B cell (primary cell): ENCODE results near the gene PLA2G4E. TPM values are rescaled to one million over a fixed set of nuclear protein-coding genes. Genes with fewer than 3 reads are reported as not detected.

Source experiments
- ATAC-seq: fragments of 200-7000 bp; cut with Tn5 transposase; one replicate; pipeline ENCODE4 v1.10.0; 2021; ENCODE audit warnings: low read depth, mild to moderate bottlenecking, moderate number of reproducible peaks, moderate library complexity
- CTCF ChIA-PET: fragments of 350-600 bp; sonication (Branson Sonifier 250); formaldehyde crosslinking; loops from one replicate; lab custom pipeline; 2021; ENCODE audit warnings: antibody characterized with exemption, inconsistent platforms; lab: Charles Lee
- POLR2A ChIA-PET: fragments of 350-600 bp; sonication (Branson Sonifier 250); formaldehyde crosslinking; loops from one replicate; lab custom pipeline; 2021; ENCODE audit warnings: antibody characterized with exemption; lab: Charles Lee
- DNase-seq: peaks from one replicate; pipeline ENCODE4 v3.0.0; 2013
- H2AFZ ChIP-seq: 2 replicates; pipeline ENCODE4 v1.6.1; 2012; ENCODE audit warnings: mild to moderate bottlenecking, low read depth, low read length; ENCODE audit not compliant: insufficient read depth, poor library complexity, severe bottlenecking
- H3K27ac ChIP-seq, 2 donors: 1 replicate in 1 of 2; 2 replicates in 1 of 2; pipeline ENCODE4 v1.5.1; 2012 to 2013; ENCODE audit warnings: low read length in 2 of 2, mild to moderate bottlenecking in 2 of 2, moderate library complexity in 1 of 2
- H3K27me3 ChIP-seq, 4 experiments: fragments of 200-600 bp in 1 of 4; sonication (generic) in 1 of 4; replicated peaks in 1 of 4; 1 replicate in 2 of 4; 2 replicates in 2 of 4; pipeline versions ENCODE4 v1.6.1 to v1.7.0; 2013 to 2016; ENCODE audit warnings: low read length in 3 of 4, mild to moderate bottlenecking in 2 of 4, mixed read lengths in 1 of 4, moderate library complexity in 1 of 4; ENCODE audit not compliant: insufficient read depth in 4 of 4, control insufficient read depth in 3 of 4; ENCODE audit errors: control extremely low read depth in 1 of 4
- H3K36me3 ChIP-seq, 2 experiments: replicated peaks in 1 of 2; 1 replicate in 1 of 2; 2 replicates in 1 of 2; pipeline versions ENCODE4 v1.6.1 to v1.7.1; 2013; ENCODE audit warnings: low read length in 1 of 2; ENCODE audit not compliant: insufficient read depth in 2 of 2, control insufficient read depth in 1 of 2; ENCODE audit errors: control extremely low read depth in 1 of 2, extremely low read depth in 1 of 2
- H3K4me1 ChIP-seq, 2 donors: fragments of 200-600 bp in 1 of 2; sonication (generic) in 1 of 2; 1 replicate in 1 of 2; 2 replicates in 1 of 2; pipeline versions ENCODE4 v1.5.1 to v1.6.1; 2013 to 2017; ENCODE audit warnings: low read length in 2 of 2; ENCODE audit not compliant: control insufficient read depth in 2 of 2, insufficient read depth in 2 of 2
- H3K4me2 ChIP-seq: replicated peaks from 2 replicates; pipeline ENCODE3; 2012; ENCODE audit warnings: mild to moderate bottlenecking, low read depth, low read length; ENCODE audit not compliant: poor library complexity, severe bottlenecking
- H3K4me3 ChIP-seq, 5 experiments: fragments of 200-600 bp in 1 of 5; sonication (generic) in 1 of 5; 1 replicate in 3 of 5; 2 replicates in 2 of 5; pipeline versions ENCODE4 v1.5.1 to v1.7.0; 2011 to 2016; ENCODE audit warnings: low read length in 4 of 5, mild to moderate bottlenecking in 4 of 5, low read depth in 2 of 5, control low read depth in 1 of 5, moderate library complexity in 1 of 5; ENCODE audit not compliant: insufficient read depth in 1 of 5; ENCODE audit errors: control extremely low read depth in 1 of 5, extremely low read depth in 1 of 5
- H3K79me2 ChIP-seq: fragments of 200-600 bp; sonication (generic); one replicate; pipeline ENCODE4 v1.6.0; 2016; ENCODE audit warnings: low read length; ENCODE audit not compliant: control insufficient read depth, insufficient read depth
- H3K9ac ChIP-seq: fragments of 200-600 bp; sonication (generic); 2 replicates; pipeline ENCODE4 v1.6.1; 2017; ENCODE audit warnings: mild to moderate bottlenecking, low read length, moderate library complexity
- H3K9me3 ChIP-seq, 3 donors: one replicate each; pipeline versions ENCODE4 v1.6.1 to v1.7.1; 2013; ENCODE audit warnings: low read length in 2 of 3; ENCODE audit not compliant: control insufficient read depth in 2 of 3, insufficient read depth in 1 of 3; ENCODE audit errors: control extremely low read depth in 1 of 3
- H4K20me1 ChIP-seq: 2 replicates; pipeline ENCODE4 v1.6.0; 2012; ENCODE audit warnings: mild to moderate bottlenecking, low read length; ENCODE audit not compliant: insufficient read depth, control insufficient read depth, poor library complexity, severe bottlenecking
- H3K27ac Mint-ChIP-seq: one replicate; pipeline ENCODE4 v1.8.0; 2021; ENCODE audit warnings: mixed read lengths
- H3K27me3 Mint-ChIP-seq: one replicate; pipeline ENCODE4 v1.8.0; 2021; ENCODE audit warnings: mixed read lengths
- H3K4me1 Mint-ChIP-seq: one replicate; pipeline ENCODE4 v1.8.0; 2021; ENCODE audit warnings: mixed read lengths
- H3K4me3 Mint-ChIP-seq: one replicate; pipeline ENCODE4 v1.8.0; 2021; ENCODE audit warnings: mixed read lengths
- H3K9me3 Mint-ChIP-seq: one replicate; pipeline ENCODE4 v1.8.0; 2022; ENCODE audit warnings: mixed read lengths; ENCODE audit not compliant: insufficient read depth
- EZH2 ChIP-seq: IDR thresholded peaks from 2 replicates; pipeline ENCODE4 v1.6.1; 2012; ENCODE audit warnings: borderline replicate concordance, low read depth, mild to moderate bottlenecking, moderate library complexity, low read length; ENCODE audit not compliant: insufficient read depth, poor library complexity, severe bottlenecking
- WGBS: methylation state at CpG from one replicate; pipeline ENCODE4 v1.1.5; 2013; ENCODE audit warnings: missing lambda C conversion rate; ENCODE audit not compliant: insufficient coverage; 5-methylcytosine and 5-hydroxymethylcytosine counted together
- intact Hi-C: fragments of 100-400 bp; cut with micrococcal nuclease; formaldehyde crosslinking; loops from one replicate; pipeline ENCODE4 v1.10.0; 2022
- polyA plus RNA-seq: library from polyadenylated mRNA; depleted of rRNA; stranded (reverse); fragments of >200 nt; gene quantifications from 2 replicates; pipeline ENCODE4 v1.2.3, GENCODE V29; 2012
- total RNA-seq, 2 donors: library from RNA; stranded (reverse); fragments of 120-200 nt in 1 of 2; gene quantifications; 1 replicate in 1 of 2; 2 replicates in 1 of 2; pipeline versions ENCODE4 v1.2.3 to v1.2.4, GENCODE V29; 2013 to 2022
- TF ChIP-seq, protein P1 (sequence below): fragments of 200-600 bp; IDR thresholded peaks from one replicate; pipeline ENCODE4 v1.8.0; 2022; ENCODE audit warnings: antibody characterized with exemption, mild to moderate bottlenecking

PLA2G4E gene
- total and polyA plus RNA-seq, 2 donors (not counting 1 experiment from before 2014, with no cell fraction given), result not detected

DNA sequence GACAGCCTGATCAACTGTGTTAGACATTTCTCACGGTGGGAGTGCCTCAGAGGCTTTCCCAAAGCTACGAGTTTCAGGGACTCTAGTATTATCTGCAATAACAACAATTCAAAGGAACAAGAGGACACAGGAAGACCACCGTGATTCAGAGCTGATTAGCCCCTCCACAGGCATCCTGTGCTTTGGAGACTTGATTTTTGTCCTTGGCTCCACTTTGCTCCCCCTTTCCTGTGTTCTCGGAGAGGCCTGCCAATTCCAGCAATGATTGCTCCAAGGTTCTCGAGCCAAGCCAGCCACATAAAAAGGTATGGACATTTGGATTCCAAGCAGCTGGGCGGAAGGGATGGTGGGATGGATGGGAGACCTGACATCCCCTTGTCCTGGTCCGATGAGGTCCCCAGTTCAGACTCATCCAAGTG is 62.8 kb downstream of the PLA2G4E start:
- ChIA-PET POLR2A (no interaction called here), CTCF (interaction anchor here (1.9 kb wide), 1 partner anchor 32 kb away, joined by 5 read pairs; no protein-coding TSS in a partner anchor)
- Mint-ChIP-seq H3K9me3 (no peaks in the 10 kb centered on the region), H3K27ac (no peak overlapping the region), H3K4me1 (peaks cover 8% of the 10 kb centered on the region), H3K27me3 (no peaks in the 10 kb centered on the region), H3K4me3 (no peak overlapping the region)
- Histone ChIP-seq H3K27ac (no peak overlapping the region), H3K4me3 (no peak overlapping the region), H4K20me1 (no peaks in the 10 kb centered on the region), H3K9ac (no peak overlapping the region), H3K4me1 (peaks cover 4 to 6% of the 10 kb centered on the region in 2 donors), H3K27me3 (no peaks in the 10 kb centered on the region), H3K4me2 (no peak overlapping the region), H3K79me2 (peaks cover 74% of the 10 kb centered on the region), H3K36me3 (peaks cover 0 to 8% of the 10 kb centered on the region in 2 experiments), H2AFZ (no peak overlapping the region), H3K9me3 (no peaks in the 10 kb centered on the region)
- DNase-seq, result no peak
- 93% methylated on average over 7 of the region's 7 CpGs for WGBS
- intact Hi-C loops, result no loop called here
- no peak for TF ChIP-seq EZH2
- TF ChIP-seq, protein P1, sequence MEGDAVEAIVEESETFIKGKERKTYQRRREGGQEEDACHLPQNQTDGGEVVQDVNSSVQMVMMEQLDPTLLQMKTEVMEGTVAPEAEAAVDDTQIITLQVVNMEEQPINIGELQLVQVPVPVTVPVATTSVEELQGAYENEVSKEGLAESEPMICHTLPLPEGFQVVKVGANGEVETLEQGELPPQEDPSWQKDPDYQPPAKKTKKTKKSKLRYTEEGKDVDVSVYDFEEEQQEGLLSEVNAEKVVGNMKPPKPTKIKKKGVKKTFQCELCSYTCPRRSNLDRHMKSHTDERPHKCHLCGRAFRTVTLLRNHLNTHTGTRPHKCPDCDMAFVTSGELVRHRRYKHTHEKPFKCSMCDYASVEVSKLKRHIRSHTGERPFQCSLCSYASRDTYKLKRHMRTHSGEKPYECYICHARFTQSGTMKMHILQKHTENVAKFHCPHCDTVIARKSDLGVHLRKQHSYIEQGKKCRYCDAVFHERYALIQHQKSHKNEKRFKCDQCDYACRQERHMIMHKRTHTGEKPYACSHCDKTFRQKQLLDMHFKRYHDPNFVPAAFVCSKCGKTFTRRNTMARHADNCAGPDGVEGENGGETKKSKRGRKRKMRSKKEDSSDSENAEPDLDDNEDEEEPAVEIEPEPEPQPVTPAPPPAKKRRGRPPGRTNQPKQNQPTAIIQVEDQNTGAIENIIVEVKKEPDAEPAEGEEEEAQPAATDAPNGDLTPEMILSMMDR, result no peak
- no peak for ATAC-seq

- Histone ChIP-seq H4K20me1 (no peaks in the 10 kb centered on the region), H3K9ac (no peak overlapping the region), H3K27me3 (no peaks in the 10 kb centered on the region), H3K4me3 (no peak overlapping the region), H3K36me3 (peaks cover 2 to 11% of the 10 kb centered on the region in 2 experiments), H2AFZ (no peak overlapping the region), H3K9me3 (no peaks in the 10 kb centered on the region), H3K4me2 (no peak overlapping the region), H3K4me1 (peaks cover 4 to 6% of the 10 kb centered on the region in 2 donors), H3K79me2 (peaks cover 76% of the 10 kb centered on the region), H3K27ac (no peak overlapping the region)
- TF ChIP-seq, protein P1, result no peak
- no peak for TF ChIP-seq EZH2
- Mint-ChIP-seq H3K27ac (no peak overlapping the region), H3K4me3 (no peak overlapping the region), H3K27me3 (no peaks in the 10 kb centered on the region), H3K9me3 (no peaks in the 10 kb centered on the region), H3K4me1 (peaks cover 8% of the 10 kb centered on the region)
- ChIA-PET POLR2A (no interaction called here), CTCF (interaction anchor here (0.9 to 1.9 kb wide), 2 partner anchors 12 to 32 kb away, joined by 3 to 5 read pairs; no protein-coding TSS in a partner anchor)
- ATAC-seq, result no peak
- WGBS, result 78% methylated on average over 4 of the region's 12 CpGs
- no peak for DNase-seq
- intact Hi-C loops, result no loop called here
Measured at GRCh38 chr15:41957021-41957897, 63.6 kb downstream of the PLA2G4E start.
